GM19438 (cell line): ENCODE data around the gene NRCAM.

Experiments used
- ATAC-seq: cut with Tn5 transposase; IDR thresholded peaks from one replicate; pipeline ENCODE4 v1.9.1; 2021; ENCODE audit warnings: low read depth; ENCODE audit not compliant: unreplicated experiment

NRCAM gene

GRCh38 chr7:108227366-108227765 lies 228.9 kb downstream of the NRCAM start:
- ATAC-seq: no peak

GRCh38 chr7:108226816-108227299 lies 229.4 kb downstream of the NRCAM start:
- no peak for ATAC-seq

- no peak for ATAC-seq
Observed at GRCh38 chr7:108225531-108226181, 230.6 kb downstream of the NRCAM start.

GRCh38 chr7:108224387-108224786 lies 231.8 kb downstream of the NRCAM start:
- ATAC-seq: no peak

GRCh38 chr7:108222236-108222892 lies 233.9 kb downstream of the NRCAM start:
- ATAC-seq: no peak

GRCh38 chr7:108211382-108212201 lies 244.6 kb downstream of the NRCAM start:
- ATAC-seq: peak; percentile 60

- ATAC-seq: no peak
Observed at GRCh38 chr7:108210796-108211195, 245.4 kb downstream of the NRCAM start.

GRCh38 chr7:108205311-108205710 lies 250.9 kb downstream of the NRCAM start:
- ATAC-seq: no peak

GRCh38 chr7:108204281-108204796 lies 251.9 kb downstream of the NRCAM start:
- ATAC-seq: no peak

- ATAC-seq: no peak
Observed at GRCh38 chr7:108203537-108203936, 252.7 kb downstream of the NRCAM start.

- no peak for ATAC-seq
Observed at GRCh38 chr7:108202743-108203142, 253.5 kb downstream of the NRCAM start.

- no peak for ATAC-seq
Observed at GRCh38 chr7:108201766-108202165, 254.5 kb downstream of the NRCAM start.

- ATAC-seq: no peak
Observed at GRCh38 chr7:108200326-108200725, 255.9 kb downstream of the NRCAM start.

- no peak for ATAC-seq
Observed at GRCh38 chr7:108197371-108198091, 258.7 kb downstream of the NRCAM start.

GRCh38 chr7:108196004-108196403 lies 260.2 kb downstream of the NRCAM start:
- ATAC-seq: no peak

GRCh38 chr7:108193594-108194498 lies 262.4 kb downstream of the NRCAM start:
- no peak for ATAC-seq

- ATAC-seq: no peak
Observed at GRCh38 chr7:108190891-108191290, 265.3 kb downstream of the NRCAM start.

- peak; percentile 86 for ATAC-seq
Observed at GRCh38 chr7:108189733-108190388, 266.4 kb downstream of the NRCAM start.

GRCh38 chr7:108188724-108189123 lies 267.5 kb downstream of the NRCAM start:
- no peak for ATAC-seq
